HG03060 (cell line): Measurements from ENCODE around the gene LGR6.
"Not testable (repeated sequence)": the region's sequence is repeated elsewhere in the genome, so short reads cannot be mapped to it uniquely, and the experiment has no call there.

Experiments
- ATAC-seq: cut with Tn5 transposase; IDR thresholded peaks from one replicate; pipeline ENCODE4 v1.9.1; 2021; ENCODE audit warnings: low read depth, moderate number of reproducible peaks; ENCODE audit not compliant: unreplicated experiment

Gene LGR6

DNA sequence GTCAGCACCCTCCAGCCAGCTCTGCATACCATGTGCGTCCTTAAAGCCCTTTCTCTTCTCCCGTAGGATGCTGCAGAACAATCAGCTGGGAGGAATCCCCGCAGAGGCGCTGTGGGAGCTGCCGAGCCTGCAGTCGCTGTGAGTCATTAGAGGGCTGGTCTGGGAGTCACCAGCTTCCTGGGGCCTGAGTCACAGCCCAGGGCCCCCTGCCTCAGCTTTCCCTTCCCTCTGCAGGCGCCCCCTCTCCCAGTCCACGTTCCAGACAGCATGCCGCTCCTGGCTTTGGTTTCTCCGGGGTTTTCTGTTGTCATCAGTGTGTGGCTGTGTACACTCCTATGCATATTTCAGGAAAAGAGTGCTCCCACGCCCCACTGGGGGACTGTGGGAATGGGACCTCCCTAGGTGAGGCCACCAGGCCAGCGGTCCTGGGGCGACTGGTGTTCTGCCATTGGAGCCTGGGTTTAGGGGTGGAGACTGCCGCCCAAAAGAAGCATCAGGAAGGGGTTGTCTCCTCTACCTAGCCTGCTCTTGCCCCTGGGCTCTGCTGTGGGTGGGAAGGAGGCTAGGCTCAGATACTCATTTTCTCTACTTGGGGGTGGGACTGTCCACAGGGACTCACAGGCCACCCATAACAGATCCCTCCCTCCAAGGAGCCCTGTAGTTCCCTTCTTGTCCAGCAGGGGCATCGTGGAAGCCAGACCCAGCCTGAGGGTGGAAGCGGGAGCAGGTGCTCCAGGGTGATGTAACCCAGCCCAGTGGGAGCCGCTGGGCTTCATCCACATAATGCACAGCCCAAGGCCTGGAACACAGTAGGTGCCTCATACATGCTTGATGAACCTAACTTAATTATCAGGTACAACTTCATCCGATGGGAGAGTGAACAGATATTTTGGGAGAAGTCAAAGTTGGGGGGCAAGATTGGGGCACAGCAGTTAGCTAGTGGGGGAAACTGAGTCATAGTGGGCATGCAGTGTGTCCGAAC lies 42.5 kb downstream of the LGR6 start:
- no peak for ATAC-seq

DNA sequence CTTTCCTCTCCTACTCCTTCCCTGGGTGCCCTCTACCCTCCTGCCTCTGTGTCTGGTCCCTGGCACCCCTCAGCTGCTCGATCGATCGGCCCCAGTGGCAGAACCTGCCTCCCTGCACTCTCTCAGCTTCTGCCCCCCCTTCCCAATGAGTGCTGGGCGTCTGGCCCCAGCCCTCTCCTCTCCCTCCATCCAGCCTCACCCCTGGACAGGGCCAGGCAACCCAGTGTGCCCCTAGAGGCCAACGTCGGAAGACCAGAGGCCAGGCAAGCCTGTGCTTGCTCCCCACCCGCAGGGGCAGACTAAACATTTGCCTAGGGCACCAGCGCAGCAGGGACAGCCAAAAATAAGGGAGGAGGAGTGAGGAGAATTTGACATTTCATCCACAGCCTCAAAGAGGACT lies 43.5 kb downstream of the LGR6 start:
- ATAC-seq = no peak

DNA sequence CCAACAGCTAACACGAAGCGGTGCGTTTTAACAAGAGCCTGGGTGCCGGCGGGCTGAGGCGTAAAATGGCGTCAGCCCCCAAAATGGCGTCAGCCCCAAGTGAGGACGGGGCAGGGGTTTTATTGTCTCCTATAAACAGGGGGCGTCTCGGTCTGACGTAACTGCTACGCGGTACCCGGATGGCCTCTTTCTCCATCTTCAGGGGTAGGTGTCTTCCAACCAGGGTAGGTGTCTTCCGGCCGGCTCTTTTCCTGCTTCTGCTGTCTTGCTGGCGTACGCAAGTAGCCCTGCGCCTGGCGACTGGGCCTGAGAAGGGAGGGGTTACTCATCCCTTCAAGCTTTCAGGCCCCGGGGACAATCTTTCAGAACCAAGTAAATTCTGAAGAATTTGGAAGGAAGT lies 45.3 kb downstream of the LGR6 start:
- no peak for ATAC-seq

DNA sequence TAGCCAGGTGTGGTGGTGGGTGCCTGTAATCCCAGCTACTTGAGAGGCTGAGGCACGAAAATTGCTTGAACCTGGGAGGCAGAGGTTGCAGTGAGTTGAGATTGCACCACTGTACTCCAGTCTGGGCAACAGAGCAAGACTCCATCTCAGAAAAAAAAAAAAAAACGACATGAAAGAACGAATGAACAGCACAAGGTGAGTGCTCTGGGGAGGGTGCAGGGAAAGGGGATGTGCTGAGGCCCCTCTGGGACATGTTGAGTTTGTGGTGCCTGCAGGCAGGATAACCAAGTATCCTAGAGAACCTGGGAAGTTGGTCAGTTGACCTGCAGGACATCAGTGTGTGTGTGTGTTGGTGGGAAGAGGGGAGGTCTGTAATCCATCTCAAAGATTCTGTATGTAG lies 46.6 kb downstream of the LGR6 start:
- ATAC-seq = not testable (repeated sequence)

DNA sequence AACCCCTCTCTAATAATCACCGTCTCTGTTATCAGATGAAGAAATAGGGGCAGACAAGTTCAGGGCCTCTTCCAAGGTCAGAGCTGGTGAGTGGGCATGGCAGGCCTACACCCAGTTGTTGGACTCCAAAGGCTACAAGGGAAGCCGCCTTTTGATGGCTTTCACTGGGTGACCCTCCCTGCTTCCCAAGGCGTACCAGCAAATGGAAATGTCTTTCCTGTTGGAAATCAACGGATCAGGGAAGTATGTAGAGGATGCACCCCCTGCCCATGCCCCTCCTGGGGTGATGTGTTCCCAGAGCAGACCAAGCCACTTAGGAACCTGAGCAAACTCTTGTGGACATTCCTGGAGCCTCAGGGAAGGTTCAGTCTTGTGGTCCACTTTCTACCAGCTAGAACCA lies 47.4 kb downstream of the LGR6 start:
- ATAC-seq = no peak

DNA sequence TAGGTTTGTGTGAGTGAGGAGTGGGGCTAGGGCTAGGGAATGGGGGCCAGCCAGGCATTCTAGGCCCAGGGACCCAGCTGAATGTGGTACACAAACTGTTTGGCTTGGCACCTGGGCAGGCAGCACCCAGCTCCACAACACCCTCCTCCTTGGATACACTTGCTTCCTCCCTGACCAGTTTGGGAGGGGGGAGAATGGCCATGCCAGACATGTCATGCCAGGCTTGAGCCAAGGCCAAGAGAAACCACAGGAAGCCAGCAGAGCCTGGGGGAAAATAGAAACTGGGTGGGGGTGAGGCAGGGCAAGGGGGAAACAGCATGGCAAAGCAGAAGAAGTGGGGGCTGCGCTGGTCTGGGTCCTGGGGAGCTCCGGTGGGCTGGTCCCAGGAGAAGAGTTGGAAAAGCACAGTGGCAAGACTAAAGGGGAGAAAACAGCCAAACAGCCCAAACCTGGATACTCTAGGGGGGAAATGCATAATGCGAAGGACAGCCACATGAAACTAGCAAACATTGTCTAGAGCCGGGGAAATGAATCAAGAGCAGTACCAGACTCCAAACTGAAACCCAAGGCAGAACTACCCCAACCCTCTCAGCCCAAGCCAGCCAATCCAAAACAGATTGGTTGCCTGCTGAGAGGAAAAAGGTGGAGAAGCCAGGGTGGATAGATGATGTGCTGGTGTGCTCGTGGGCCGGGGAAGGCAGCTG lies 47.9 kb downstream of the LGR6 start:
- no peak for ATAC-seq

DNA sequence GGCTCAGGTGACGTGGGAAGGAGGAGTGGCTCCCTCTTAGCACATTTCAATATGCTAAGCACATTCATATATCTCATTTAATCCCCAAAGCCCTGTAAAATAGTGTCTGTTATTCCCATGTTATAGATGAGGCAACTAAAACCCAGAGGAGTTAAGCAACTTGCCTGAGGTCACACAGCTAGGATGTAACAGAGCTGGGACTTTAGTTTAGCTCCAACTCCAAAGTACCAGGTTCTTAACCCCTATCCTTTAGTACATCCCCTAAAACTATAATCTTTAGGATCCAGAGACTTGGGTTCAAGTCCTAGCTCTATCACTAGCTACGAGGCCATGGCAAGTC lies 48.5 kb downstream of the LGR6 start:
- no peak for ATAC-seq

DNA sequence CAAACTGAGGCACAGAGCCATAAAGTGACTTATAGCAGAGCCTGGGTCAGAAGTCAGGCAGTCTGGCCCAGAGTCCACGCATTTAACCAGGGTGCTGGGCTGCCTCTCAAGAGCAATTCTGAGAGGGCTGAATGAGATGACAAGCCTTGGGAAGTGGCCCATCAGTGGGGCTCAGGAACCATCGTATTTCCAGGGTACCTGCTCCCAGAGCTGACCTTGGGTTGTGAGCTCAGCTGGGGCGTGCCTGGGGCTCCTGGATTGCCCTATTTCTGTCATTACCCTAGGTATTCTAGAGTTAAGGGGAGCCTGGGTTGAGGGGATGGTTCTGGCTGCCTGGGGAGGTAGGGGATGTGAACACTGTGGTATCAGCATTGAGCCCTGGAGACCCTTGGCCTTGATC lies 49.4 kb downstream of the LGR6 start:
- no peak for ATAC-seq

DNA sequence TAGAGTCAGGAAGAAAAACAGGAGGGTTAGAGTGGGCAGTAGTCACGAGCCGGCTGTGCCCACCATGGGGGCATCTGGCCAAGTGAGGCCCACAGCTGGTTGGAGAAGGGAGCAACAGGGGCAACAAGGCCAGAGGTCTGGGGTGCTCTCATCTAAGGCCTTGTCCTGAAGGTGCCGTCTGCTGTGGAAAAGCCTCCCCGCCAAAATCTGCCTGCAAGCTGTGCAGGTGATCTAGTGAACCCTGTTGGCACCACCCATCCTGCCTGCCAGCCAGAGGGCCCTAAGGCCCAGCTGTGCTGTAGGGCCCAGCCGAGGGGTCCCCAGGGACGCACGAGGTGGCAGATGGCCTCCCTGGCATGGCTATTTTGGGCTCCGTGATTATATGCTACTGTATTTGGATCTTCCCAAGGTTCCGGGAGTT lies 51.3 kb downstream of the LGR6 start:
- ATAC-seq = no peak

DNA sequence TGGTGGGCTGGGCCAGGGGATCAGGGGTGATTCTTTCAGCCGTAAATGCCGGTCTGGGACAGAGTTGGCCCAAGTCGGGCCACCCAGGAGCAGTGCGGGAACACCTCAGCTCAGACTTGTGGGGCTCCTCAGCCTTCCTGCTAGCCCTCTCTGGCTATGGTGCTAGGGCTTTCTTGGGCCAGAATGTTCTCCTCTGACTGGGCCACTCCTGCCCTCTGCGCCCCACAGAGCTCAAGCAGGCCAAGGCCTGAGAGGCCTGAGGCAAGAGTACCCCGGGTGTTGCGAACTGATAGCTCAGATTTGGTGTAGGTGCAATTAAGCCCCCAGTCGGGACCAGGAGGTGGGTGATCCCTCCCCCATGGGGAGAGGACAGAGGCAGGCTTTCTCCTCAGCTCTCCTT lies 51.8 kb downstream of the LGR6 start:
- no peak for ATAC-seq

DNA sequence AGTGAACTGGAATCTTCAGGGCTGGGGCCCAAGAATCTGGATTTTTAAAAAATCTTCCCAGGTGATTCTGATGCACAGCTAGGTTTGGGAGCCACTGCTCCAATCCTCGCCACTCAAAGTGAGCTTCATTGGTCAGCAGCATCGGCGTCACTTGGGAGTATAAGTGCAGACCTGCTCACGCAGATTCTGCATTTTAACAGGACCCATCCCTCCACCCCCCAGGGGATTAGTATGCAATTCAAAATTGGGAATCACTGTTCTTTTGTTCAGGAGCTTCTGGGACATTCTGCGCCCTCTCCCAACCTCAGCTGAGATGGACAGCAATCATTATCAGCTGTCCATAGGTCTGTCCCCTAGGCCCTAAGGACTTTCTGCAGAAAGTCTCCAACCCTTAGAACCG lies 53.5 kb downstream of the LGR6 start:
- ATAC-seq = no peak

DNA sequence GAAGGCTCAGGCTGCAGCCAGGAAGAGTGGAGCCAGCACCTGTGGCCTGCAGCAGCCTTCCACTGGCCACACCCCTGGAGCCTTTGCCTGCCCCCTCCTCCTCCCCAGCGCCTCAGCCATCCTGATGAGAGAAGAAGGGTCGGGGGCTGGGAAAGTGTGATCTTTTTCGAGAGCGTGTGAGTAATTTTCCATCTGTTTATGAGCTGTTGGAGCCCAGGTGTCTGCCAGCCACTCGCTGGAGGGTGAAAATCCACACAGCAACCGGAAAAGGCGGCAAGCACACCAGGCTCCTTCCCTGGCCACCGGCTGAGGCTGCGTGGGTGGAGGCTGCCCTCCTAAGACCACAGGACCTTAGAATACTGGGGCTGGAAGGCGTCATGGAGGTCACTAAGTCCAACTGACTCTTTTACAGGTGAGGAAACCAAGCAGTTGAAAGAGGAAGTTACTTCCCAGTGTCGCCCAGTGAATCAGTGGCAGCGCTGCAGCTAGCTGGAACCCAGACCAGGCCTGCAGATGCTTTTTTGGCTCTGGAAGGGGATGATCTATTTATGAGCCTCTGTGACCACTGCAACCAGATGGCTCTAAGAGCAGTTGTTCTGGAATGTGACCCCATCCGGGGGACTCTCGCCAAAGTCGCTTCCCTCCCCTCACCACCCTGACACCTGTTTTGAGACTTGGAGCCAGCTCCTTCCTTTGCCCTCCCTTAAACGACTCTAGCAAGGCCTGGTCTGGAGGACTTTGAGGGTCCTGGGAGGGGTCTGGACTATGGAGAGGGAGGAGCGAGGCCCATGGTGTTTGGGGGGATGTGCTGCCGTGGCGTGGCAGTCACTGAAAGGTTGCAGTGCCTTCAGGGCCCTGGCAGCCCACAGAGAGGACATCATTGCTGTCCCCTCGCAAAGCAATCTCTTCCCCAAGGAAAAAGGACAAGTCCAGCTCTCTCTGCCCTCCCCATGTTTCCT lies 54.5 kb downstream of the LGR6 start:
- ATAC-seq = no peak

DNA sequence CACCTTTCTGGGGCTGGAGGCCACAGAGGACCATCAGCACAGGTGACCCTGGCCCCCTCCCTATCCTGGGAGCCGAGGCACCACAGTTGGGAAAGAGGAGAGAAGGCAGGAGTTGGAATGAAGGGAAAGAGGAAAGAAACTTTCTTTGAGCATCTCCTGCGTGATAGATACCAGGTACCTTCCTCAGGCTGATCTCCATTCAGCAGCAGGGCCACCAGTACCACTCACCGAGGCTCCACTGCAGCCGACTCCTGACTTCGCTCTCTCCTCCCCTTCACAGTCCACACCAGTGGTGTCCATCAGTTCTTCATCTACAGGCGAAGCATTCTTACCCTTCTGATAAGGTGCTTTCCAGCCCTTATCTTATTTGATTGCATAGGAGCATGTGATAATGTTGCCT lies 55.3 kb downstream of the LGR6 start:
- ATAC-seq = no peak

DNA sequence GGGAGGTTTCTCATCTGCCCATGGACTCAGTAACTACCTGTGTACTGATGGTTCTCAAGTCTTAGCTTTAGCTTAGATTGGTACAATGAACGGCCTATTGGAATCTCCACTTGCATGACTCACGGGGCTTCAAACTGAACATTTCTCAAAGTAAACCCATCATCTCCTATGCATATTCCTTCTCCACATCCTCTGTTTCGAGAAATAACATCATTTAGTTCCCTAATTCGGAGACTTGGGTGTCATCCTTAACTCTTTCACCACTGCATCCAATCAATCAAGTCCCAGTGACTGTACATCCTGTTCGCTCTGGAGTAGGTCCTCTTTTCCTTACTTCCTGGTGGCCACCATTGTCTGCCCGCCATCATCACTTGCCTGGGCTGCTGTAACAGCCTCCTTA lies 55.8 kb downstream of the LGR6 start:
- no peak for ATAC-seq

DNA sequence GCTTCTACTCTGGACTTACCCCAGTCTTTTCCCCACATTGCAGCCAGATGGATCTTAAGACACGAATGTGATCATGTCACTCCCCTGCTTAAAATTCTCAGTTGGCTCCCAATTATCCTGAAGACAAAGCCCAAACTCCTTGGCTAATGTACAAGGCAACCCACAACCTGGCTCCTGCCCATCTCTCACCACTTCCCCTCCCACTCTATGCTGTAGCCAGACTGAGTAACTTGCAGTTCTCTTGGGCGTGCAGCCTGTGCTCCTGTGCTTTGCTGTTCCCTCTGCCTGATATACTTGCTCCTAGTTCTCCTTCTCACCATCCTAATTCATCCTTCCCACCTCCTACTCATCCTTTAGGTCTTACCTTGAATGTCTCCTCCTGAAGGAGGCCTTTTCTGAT lies 56.2 kb downstream of the LGR6 start:
- no peak for ATAC-seq

DNA sequence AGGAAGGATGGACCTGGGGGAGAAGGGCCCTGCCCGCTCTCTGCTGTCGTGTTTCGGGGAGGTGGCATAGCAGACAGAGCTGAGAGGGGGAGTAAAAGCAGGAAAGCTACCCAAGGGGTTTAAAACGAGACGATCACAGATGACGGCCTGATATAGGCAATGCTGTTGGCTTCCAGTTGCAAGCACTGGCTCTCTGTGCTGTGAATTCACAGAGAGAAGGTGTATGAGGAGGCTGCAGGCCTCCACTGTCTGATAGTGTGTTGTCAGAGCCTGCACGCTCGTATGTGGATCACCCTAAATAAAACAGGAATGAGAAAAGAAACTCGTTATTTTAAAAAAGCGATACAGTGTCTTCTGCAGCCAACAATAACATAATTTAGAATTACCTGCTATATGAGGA lies 57.4 kb downstream of the LGR6 start:
- ATAC-seq = no peak

DNA sequence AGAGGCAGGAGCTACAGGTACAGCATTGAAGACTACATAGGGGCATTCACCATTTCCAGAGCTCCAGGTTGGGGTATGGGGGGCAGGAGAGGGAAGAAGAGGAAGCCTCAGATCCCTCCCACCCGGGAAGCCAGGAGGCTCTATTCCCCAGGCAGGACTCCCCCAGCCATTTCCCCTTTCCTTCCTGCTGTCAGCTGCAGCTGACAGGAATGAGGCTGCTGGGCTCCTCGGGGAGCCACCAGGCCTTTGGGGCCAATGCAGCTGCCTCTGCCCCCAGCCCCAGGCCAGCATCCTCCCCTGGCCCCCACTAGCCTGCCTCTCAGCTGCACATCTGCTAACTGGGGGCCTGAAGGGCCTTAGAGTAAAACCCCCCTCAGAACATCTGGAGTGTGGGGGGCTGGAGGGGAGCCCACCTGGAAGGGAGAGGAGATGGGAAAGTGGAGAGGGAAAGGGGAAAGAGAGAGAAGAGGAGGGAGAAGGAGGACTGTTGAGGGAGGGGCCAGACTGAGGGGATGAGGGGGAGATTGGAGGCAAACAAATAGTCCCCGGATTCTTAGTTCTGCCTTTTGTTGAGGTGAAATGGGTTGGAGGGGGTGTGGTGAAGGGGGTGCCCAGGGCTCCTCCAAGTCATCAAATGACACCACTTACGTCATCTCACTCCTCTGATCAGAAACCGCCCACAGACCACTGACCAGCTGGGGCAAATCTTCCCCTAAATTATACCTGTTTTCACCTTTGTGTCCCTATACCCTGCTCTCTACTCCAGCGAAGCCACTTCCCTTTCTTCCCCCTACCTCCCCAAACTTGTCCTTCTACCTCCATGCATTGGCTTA lies 58.0 kb downstream of the LGR6 start:
- ATAC-seq = no peak

DNA sequence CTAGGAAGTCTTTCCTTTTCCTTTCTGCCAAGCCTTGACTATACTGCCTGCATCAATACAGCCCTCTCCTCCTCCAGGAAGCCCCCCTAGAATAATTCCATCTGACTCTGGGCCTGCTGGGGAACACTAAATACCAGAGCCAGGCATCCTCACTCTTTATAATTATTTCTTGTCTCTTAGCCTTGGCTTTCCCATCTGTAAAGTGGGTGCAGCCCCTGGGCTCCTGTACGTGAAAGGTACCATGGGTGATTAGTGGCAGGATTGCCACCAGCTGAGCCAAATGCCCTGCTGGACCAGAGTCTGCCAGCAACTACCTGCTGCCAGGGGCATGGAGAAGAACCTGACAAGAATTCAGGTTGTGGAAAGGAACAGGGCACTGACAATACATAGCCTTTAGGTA lies 58.7 kb downstream of the LGR6 start:
- no peak for ATAC-seq

DNA sequence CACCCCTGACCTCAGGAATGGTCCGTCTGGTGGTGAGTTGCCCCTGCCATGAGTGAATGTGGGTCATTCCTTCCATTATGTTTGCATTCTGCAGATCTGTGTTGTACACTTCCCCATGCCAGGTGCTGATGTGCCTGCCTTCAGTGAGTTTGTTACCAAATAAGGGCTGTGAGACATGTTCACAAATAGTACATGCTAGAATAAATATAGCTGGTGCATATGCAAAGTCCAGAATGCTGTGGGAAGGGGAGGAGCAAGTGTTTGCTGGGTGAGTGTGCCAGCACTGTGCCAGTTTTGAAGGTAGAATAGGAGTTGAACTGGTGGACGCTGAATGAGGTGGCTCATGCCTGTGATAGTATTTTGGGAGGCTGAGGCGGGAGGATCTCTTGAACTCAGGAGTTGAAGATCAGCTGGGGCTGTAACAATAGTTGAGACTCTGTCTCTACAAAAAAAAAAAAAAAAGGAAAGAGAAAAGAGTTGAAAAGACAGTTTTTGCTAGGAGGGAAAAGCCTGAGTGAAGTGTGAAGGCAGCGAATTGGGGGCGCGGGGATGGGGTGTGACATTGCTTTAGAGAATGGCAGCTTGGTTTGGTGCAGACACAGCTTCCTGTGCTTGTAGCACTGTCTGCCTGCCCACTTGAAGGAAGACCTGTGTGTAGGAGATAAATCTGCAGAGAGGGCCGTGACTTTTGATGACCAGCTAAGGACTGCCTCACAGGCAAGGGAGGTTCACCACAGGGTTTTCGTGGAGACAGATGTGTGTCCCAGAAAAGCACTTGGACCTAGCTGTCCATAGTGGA lies 61.1 kb downstream of the LGR6 start:
- no peak for ATAC-seq
